Retinal pigment epithelial cell (primary cell): ENCODE results near the gene IFI35.

Source experiments
- DNase-seq: peaks from one replicate; pipeline ENCODE4 v3.0.0-alpha.2; 2010; ENCODE audit warnings: low read depth
- H3K4me3 ChIP-seq: 2 replicates; pipeline ENCODE4 v1.5.1; 2011; ENCODE audit warnings: mild to moderate bottlenecking, low read length, control low read depth, moderate library complexity
- TF ChIP-seq, protein P1 (sequence below): conservative IDR thresholded peaks from 2 replicates; pipeline ENCODE4 v1.5.1; 2011; ENCODE audit warnings: low read depth, low read length, control low read depth, inconsistent platforms

Gene IFI35

DNA sequence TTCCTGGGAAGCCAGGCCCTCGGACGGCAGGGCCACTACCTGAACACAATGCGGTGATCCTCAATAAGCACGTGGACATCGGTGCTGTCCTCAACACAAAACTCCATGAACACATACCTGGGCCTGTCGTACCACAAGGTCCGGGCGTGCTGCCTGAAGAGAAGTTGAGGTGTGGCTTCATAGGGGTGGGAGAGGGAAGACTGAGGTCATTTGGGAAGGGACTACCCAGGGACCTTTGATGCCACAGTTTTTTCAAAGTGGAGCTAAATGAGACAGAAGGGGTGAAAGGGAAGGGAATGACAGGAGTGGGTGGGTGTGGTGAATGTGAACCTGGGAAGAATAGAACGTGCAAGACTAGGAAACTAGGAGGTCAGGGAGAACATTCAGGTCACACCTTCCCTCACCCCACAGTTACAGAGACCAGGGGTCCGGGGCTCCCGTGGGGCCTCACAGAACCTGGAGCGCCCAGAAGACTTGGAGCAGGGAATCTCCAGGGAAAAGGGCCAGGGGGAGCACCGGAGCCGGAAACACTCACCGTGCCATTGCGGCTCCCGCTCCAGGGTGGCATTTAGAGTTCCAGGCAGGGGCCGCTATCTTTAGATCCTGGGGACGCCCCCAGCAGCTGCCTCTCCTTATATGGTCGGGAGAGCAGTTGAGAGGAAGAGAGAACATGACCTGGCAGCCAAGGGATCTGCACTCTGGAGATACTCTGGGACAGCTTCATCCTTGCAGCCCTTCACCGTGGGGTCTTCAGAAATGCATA lies 26.9 kb upstream of the IFI35 start, which contains the start of gene PTGES3L:
TSS of gene PTGES3L (minus strand) at position 570 of the 763 bp plus-strand sequence. CDS start at position 543, 27 bp downstream.
- DNase-seq, result no peak
- TF ChIP-seq, protein P1, sequence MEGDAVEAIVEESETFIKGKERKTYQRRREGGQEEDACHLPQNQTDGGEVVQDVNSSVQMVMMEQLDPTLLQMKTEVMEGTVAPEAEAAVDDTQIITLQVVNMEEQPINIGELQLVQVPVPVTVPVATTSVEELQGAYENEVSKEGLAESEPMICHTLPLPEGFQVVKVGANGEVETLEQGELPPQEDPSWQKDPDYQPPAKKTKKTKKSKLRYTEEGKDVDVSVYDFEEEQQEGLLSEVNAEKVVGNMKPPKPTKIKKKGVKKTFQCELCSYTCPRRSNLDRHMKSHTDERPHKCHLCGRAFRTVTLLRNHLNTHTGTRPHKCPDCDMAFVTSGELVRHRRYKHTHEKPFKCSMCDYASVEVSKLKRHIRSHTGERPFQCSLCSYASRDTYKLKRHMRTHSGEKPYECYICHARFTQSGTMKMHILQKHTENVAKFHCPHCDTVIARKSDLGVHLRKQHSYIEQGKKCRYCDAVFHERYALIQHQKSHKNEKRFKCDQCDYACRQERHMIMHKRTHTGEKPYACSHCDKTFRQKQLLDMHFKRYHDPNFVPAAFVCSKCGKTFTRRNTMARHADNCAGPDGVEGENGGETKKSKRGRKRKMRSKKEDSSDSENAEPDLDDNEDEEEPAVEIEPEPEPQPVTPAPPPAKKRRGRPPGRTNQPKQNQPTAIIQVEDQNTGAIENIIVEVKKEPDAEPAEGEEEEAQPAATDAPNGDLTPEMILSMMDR, result no peak
- peak within 1 kb of the TSS; percentile 84 for H3K4me3 ChIP-seq

DNA sequence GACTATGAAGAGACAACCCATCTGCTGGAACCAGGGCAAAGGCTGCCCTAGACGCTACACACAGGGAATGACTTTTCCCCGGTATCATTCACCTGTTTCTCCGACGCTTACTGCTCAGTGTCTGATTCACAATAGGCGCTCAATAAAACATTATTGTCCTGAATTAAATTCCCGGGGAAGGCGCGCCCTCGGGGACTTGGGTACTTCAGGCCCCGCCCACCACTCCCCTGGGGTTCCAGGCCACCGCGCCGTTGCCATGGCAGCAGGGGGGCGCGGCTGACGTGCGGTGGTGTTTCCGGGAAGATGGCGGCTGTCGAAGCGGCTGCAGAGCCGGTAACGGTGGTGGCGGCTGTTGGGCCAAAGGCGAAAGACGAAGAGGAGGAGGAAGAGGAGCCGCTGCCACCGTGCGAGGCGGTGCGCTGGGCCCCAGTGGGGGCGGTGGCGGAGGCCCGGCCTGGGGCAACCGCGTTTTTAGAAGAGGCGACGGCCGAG lies 26.3 kb upstream of the IFI35 start, which contains the start of gene RUNDC1:
TSS of gene RUNDC1 (plus strand) at position 292 of the 492 bp plus-strand sequence. CDS start at position 304, 12 bp downstream.
- H3K4me3 ChIP-seq, result peak within 1 kb of the TSS; percentile 84
- no peak for DNase-seq
- TF ChIP-seq, protein P1, result no peak

DNA sequence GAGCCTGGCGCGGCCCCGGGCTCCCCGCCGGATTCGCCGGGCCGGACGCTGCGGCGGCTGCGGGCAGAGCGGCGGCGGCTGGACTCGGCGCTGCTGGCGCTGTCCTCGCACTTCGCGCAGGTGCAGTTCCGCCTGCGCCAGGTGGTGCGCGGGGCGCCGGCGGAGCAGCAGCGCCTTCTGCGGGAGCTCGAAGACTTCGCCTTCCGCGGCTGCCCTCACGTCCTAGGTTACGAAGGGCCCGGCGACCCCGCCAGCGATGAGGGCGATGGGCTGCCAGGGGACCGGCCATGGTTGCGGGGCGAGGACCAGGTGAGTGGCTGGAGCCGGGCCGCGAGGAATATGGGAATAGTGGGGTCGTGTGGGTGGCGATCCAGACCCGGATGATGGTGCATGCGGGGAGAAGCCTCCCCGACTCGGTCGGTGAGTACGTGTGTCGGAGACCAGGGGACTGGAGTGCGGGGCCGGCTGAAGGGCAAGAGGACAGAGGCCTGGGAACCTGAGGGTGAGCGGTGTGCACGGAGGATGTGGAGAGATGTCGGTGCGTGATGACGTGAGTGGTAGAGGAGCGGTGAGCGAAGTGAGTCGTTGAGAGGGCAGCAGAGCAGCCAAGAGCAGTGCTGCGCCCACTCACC lies 25.7 kb upstream of the IFI35 start:
- TF ChIP-seq, protein P1, result peak; percentile 20
- peak overlapping the region; percentile 84 for H3K4me3 ChIP-seq
- DNase-seq, result no peak

DNA sequence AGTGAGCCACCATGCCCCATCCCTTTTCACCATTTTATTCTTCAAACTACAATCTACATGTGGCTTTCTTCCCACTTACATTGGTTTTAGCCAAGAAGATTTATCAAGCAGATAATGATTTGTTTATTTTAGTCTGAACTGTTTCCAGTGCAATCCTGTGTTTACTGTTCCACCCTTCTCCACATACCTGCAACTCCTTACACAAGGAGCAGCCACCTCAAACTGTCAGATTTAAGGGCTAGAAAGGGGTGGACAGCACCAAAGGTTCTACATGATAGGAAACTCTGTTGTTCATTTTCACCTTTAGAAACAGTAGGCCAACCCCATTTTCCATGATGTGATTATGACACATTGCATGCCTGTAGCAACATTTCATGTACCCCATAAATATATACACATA lies 24.3 kb upstream of the IFI35 start:
- DNase-seq, result no peak
- H3K4me3 ChIP-seq, result no peak overlapping the region
- TF ChIP-seq, protein P1, result no peak

DNA sequence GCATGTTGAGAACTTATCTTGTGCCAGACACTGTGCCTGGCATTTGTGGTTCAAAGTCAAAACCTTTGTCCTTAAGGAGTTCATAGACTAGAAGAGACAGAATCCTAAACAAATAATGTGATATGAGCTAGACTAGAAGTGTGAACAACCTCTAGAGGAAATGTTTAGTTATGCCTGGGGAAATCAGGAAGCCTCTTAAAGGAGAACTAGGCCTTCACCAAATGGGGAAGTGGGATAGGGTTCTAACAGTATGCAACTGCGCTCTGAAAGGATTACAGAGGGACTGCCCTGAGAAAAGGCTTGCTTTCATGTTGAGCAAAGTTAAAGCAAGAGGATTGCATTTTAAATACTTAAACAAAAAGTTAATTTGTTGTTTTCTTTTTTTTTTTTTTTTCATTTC lies 21.4 kb upstream of the IFI35 start:
- H3K4me3 ChIP-seq, result no peak overlapping the region
- TF ChIP-seq, protein P1, result no peak
- no peak for DNase-seq

DNA sequence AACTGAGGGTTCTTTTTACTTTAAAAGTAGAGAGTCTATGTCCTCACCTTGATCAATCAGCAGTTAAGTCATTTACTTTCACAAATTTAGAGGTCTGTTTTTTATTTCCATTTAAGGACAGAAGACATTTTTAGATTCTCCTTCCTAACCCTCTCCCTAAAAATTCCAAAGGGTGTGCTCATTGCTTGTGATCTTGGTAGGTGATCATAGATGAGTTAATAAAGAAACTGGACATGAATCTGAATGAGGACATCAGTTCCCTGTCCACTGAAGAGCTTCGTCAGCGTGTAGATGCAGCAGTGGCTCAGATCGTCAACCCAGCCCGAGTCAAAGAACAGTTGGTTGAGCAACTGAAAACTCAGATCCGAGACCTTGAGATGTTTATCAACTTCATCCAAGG lies 17.4 kb upstream of the IFI35 start:
- no peak for DNase-seq
- H3K4me3 ChIP-seq, result no peak overlapping the region
- TF ChIP-seq, protein P1, result no peak
